K562 (cell line): Measurements from ENCODE around the gene ALDH18A1. TPM values are rescaled to one million over a fixed set of nuclear protein-coding genes. Genes with fewer than 3 reads are reported as not detected.

ENCODE experiments used
- BACH1 ChIP-seq: fragments of 200-800 bp; sonication (Bioruptor generic); IDR thresholded peaks from 2 replicates; pipeline ENCODE4 v1.6.1; 2016; ENCODE audit warnings: missing genetic modification characterization, missing compliant biosample characterization
- CBX5 ChIP-seq: IDR thresholded peaks from 2 replicates; pipeline ENCODE4 v1.6.1; 2014; ENCODE audit warnings: low read depth, borderline replicate concordance
- FOXJ3 ChIP-seq: sonication (generic); formaldehyde crosslinking; IDR thresholded peaks from 2 replicates; pipeline ENCODE4 v1.4.0; 2020; ENCODE audit warnings: mild to moderate bottlenecking, missing genetic modification reagents
- GABPB2 ChIP-seq: fragments of 250-450 bp; sonication (Bioruptor Pico); conservative IDR thresholded peaks from 2 replicates; pipeline ENCODE4 v1.5.1; 2021; ENCODE audit warnings: mild to moderate bottlenecking
- HNRNPLL ChIP-seq: fragments of 200-400 bp; formaldehyde crosslinking; IDR thresholded peaks from 2 replicates; pipeline ENCODE4 v1.6.1; 2017; ENCODE audit warnings: low read length, low read depth, mild to moderate bottlenecking; ENCODE audit not compliant: poor library complexity, severe bottlenecking
- MCM7 ChIP-seq, 2 experiments: fragments of 450-650 bp; IDR thresholded peaks; 2 replicates each; pipeline ENCODE4 v1.6.1; 2016 to 2018
- MED1 ChIP-seq: sonication (generic); formaldehyde crosslinking; IDR thresholded peaks from 2 replicates; pipeline ENCODE4 v1.8.1; 2023; ENCODE audit warnings: missing genetic modification reagents, borderline replicate concordance
- ZNF197 ChIP-seq: fragments of 200-800 bp; sonication (Bioruptor generic); IDR thresholded peaks from 2 replicates; pipeline ENCODE4 v1.6.1; 2016; ENCODE audit warnings: low read depth, missing genetic modification characterization, missing compliant biosample characterization
- ZNF217 ChIP-seq: sonication (generic); formaldehyde crosslinking; IDR thresholded peaks from 2 replicates; pipeline ENCODE4 v1.8.0; 2022; ENCODE audit warnings: mild to moderate bottlenecking, missing genetic modification reagents
- ZNF282 ChIP-seq: sonication (generic); formaldehyde crosslinking; IDR thresholded peaks from 2 replicates; pipeline ENCODE4 v1.8.1; 2023; ENCODE audit warnings: missing genetic modification reagents
- polyA plus RNA-seq, 8 experiments: library from polyadenylated mRNA; depleted of rRNA in 4 of 8; stranded (reverse) in 5 of 8; unstranded in 3 of 8; fragments of >200 nt; fragmentation: Nextera tagmentation in 2 of 8; fragmentation: Illumina TruSeq in 1 of 8; extraction: Ambion mirVana in 2 of 8; extraction: Trizol in 1 of 8; gene quantifications; 2 replicates each; pipeline versions ENCODE4 v1.2.1 to v1.2.3, GENCODE V29; 2011 to 2014; ENCODE audit warnings: inconsistent platforms in 1 of 8, missing spikeins in 1 of 8
- total RNA-seq, 7 experiments: library from RNA; depleted of rRNA in 6 of 7; stranded (reverse); fragments of >200 nt in 6 of 7; fragmentation: Illumina TruSeq in 2 of 7; extraction: Trizol in 2 of 7; gene quantifications; 2 replicates each; pipeline versions ENCODE4 v1.2.1 to v1.2.3, GENCODE V29; 2011 to 2021; ENCODE audit warnings: low replicate concordance in 1 of 7
- TF ChIP-seq, protein P1 (sequence below): fragments of 450-650 bp; IDR thresholded peaks from 2 replicates; pipeline ENCODE4 v1.6.1; 2016
- TF ChIP-seq, protein P2 (sequence below), 2 experiments: fragments of 450-650 bp in 1 of 2; sonication (generic) in 1 of 2; formaldehyde crosslinking in 1 of 2; IDR thresholded peaks in 1 of 2; conservative IDR thresholded peaks in 1 of 2; 2 replicates each; pipeline versions ENCODE4 v1.6.1 to v1.8.1; 2016 to 2023; ENCODE audit warnings: mild to moderate bottlenecking in 2 of 2, moderate library complexity in 2 of 2, inconsistent platforms in 1 of 2, missing genetic modification reagents in 1 of 2
- TF ChIP-seq, protein P3 (sequence below): fragments of 200-800 bp; sonication (Bioruptor generic); IDR thresholded peaks from 2 replicates; pipeline ENCODE4 v1.6.1; 2016; ENCODE audit warnings: missing genetic modification characterization, missing compliant biosample characterization
- TF ChIP-seq, protein P4 (sequence below): fragments of 250-450 bp; sonication (Bioruptor Pico); IDR thresholded peaks from 2 replicates; pipeline ENCODE4 v1.5.0; 2020; ENCODE audit warnings: mild to moderate bottlenecking
- TF ChIP-seq, protein P5 (sequence below): fragments of 250-450 bp; sonication (Bioruptor Pico); IDR thresholded peaks from 2 replicates; pipeline ENCODE4 v1.5.0; 2021
- TF ChIP-seq, protein P6 (sequence below): sonication (generic); formaldehyde crosslinking; IDR thresholded peaks from 2 replicates; pipeline ENCODE4 v1.8.0; 2022; ENCODE audit warnings: mild to moderate bottlenecking, missing genetic modification reagents

The ALDH18A1 gene
- total and polyA plus RNA-seq, 9 of the 15 experiments (the other 6 are each of a cell fraction or from before 2014, with no cell fraction given): 12.0 to 83.3 (median 43.8) TPM

DNA sequence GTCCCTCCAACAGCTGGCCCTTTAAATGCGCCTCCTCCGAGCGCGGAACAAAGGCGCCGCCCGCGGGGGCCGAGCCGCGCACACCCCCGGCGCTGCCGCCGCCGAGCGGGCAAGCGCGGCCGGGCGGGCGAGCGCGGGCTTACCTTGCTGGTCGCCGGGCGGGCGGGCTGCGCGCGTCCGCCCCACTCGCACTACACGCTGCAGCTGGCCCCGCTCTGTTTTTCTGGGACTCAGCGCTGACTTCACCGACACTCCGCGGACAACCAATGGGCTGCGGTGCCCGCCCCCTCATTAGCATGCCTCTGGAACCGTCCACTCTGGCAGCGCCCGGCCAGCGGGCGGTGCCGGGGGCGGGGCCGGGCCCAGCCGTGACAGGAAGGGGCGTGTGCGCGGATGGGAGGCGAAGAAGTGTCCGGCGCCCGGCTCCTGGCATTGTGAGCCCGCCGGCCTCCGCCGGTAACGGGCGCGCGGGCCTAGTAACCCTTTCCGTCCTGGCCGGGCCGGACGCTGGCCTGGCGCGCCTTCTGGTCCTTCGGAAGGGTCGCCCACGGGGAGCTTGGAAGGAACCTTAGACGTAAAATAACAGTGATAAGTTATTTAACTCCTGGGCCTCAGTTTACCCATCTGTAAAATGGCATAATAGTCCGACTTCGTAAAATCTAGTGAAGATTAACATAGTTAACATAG, 95.2 kb downstream of the ALDH18A1 start, which contains the start of gene SORBS1 (continued):
- TF ChIP-seq, protein P1, sequence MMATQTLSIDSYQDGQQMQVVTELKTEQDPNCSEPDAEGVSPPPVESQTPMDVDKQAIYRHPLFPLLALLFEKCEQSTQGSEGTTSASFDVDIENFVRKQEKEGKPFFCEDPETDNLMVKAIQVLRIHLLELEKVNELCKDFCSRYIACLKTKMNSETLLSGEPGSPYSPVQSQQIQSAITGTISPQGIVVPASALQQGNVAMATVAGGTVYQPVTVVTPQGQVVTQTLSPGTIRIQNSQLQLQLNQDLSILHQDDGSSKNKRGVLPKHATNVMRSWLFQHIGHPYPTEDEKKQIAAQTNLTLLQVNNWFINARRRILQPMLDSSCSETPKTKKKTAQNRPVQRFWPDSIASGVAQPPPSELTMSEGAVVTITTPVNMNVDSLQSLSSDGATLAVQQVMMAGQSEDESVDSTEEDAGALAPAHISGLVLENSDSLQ: no peak; the same call in 1 of the 2 replicates
- TF ChIP-seq, protein P2, sequence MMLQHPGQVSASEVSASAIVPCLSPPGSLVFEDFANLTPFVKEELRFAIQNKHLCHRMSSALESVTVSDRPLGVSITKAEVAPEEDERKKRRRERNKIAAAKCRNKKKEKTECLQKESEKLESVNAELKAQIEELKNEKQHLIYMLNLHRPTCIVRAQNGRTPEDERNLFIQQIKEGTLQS (IDR thresholded peaks at IDR 0.05): no peak
- TF ChIP-seq, protein P2 (CRISPR knock-in tag; conservative IDR thresholded peaks at IDR 0.05): no peak
- TF ChIP-seq, protein P3, sequence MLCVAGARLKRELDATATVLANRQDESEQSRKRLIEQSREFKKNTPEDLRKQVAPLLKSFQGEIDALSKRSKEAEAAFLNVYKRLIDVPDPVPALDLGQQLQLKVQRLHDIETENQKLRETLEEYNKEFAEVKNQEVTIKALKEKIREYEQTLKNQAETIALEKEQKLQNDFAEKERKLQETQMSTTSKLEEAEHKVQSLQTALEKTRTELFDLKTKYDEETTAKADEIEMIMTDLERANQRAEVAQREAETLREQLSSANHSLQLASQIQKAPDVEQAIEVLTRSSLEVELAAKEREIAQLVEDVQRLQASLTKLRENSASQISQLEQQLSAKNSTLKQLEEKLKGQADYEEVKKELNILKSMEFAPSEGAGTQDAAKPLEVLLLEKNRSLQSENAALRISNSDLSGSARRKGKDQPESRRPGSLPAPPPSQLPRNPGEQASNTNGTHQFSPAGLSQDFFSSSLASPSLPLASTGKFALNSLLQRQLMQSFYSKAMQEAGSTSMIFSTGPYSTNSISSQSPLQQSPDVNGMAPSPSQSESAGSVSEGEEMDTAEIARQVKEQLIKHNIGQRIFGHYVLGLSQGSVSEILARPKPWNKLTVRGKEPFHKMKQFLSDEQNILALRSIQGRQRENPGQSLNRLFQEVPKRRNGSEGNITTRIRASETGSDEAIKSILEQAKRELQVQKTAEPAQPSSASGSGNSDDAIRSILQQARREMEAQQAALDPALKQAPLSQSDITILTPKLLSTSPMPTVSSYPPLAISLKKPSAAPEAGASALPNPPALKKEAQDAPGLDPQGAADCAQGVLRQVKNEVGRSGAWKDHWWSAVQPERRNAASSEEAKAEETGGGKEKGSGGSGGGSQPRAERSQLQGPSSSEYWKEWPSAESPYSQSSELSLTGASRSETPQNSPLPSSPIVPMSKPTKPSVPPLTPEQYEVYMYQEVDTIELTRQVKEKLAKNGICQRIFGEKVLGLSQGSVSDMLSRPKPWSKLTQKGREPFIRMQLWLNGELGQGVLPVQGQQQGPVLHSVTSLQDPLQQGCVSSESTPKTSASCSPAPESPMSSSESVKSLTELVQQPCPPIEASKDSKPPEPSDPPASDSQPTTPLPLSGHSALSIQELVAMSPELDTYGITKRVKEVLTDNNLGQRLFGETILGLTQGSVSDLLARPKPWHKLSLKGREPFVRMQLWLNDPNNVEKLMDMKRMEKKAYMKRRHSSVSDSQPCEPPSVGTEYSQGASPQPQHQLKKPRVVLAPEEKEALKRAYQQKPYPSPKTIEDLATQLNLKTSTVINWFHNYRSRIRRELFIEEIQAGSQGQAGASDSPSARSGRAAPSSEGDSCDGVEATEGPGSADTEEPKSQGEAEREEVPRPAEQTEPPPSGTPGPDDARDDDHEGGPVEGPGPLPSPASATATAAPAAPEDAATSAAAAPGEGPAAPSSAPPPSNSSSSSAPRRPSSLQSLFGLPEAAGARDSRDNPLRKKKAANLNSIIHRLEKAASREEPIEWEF: no peak
- TF ChIP-seq, protein P4, sequence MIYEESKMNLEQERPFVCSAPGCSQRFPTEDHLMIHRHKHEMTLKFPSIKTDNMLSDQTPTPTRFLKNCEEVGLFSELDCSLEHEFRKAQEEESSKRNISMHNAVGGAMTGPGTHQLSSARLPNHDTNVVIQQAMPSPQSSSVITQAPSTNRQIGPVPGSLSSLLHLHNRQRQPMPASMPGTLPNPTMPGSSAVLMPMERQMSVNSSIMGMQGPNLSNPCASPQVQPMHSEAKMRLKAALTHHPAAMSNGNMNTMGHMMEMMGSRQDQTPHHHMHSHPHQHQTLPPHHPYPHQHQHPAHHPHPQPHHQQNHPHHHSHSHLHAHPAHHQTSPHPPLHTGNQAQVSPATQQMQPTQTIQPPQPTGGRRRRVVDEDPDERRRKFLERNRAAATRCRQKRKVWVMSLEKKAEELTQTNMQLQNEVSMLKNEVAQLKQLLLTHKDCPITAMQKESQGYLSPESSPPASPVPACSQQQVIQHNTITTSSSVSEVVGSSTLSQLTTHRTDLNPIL (CRISPR knock-in tag): no peak
- TF ChIP-seq ZNF282 (CRISPR knock-in tag): no peak
- no peak for TF ChIP-seq BACH1 (tag)
- no peak for TF ChIP-seq MED1 (CRISPR knock-in tag)
- no peak for TF ChIP-seq FOXJ3 (CRISPR knock-in tag)
- TF ChIP-seq HNRNPLL: no peak
- TF ChIP-seq, protein P5, sequence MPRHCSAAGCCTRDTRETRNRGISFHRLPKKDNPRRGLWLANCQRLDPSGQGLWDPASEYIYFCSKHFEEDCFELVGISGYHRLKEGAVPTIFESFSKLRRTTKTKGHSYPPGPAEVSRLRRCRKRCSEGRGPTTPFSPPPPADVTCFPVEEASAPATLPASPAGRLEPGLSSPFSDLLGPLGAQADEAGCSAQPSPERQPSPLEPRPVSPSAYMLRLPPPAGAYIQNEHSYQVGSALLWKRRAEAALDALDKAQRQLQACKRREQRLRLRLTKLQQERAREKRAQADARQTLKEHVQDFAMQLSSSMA: no peak
- no peak for TF ChIP-seq ZNF217
- no peak for TF ChIP-seq GABPB2 (CRISPR knock-in tag)
- no peak for TF ChIP-seq CBX5
- no peak for TF ChIP-seq ZNF197 (CRISPR knock-in tag)
- TF ChIP-seq, protein P6, sequence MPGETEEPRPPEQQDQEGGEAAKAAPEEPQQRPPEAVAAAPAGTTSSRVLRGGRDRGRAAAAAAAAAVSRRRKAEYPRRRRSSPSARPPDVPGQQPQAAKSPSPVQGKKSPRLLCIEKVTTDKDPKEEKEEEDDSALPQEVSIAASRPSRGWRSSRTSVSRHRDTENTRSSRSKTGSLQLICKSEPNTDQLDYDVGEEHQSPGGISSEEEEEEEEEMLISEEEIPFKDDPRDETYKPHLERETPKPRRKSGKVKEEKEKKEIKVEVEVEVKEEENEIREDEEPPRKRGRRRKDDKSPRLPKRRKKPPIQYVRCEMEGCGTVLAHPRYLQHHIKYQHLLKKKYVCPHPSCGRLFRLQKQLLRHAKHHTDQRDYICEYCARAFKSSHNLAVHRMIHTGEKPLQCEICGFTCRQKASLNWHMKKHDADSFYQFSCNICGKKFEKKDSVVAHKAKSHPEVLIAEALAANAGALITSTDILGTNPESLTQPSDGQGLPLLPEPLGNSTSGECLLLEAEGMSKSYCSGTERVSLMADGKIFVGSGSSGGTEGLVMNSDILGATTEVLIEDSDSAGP (CRISPR knock-in tag): no peak
- no peak for TF ChIP-seq MCM7 (IDR thresholded peaks at IDR 0.05)
